MM.1S (cell line): ENCODE results near the gene BTBD9.

Experiments
- CTCF ChIP-seq: fragments of 300-600 bp; sonication (generic); IDR thresholded peaks from 2 replicates; pipeline ENCODE4 v1.5.1; 2016; ENCODE audit warnings: antibody characterized with exemption, low read length, mixed read lengths
- EZH2 ChIP-seq: fragments of 300-600 bp; sonication (generic); optimal IDR thresholded peaks from 2 replicates; pipeline ENCODE3; 2017; ENCODE audit warnings: low read depth, mild to moderate bottlenecking, antibody characterized with exemption, low read length, mixed read lengths

GRCh38 chr6:38150021-38150420 is 489.7 kb downstream of the BTBD9 start:
- TF ChIP-seq CTCF: no peak
- no peak for TF ChIP-seq EZH2
